Measurements from ENCODE around the gene PAK3.

The PAK3 gene

DNA sequence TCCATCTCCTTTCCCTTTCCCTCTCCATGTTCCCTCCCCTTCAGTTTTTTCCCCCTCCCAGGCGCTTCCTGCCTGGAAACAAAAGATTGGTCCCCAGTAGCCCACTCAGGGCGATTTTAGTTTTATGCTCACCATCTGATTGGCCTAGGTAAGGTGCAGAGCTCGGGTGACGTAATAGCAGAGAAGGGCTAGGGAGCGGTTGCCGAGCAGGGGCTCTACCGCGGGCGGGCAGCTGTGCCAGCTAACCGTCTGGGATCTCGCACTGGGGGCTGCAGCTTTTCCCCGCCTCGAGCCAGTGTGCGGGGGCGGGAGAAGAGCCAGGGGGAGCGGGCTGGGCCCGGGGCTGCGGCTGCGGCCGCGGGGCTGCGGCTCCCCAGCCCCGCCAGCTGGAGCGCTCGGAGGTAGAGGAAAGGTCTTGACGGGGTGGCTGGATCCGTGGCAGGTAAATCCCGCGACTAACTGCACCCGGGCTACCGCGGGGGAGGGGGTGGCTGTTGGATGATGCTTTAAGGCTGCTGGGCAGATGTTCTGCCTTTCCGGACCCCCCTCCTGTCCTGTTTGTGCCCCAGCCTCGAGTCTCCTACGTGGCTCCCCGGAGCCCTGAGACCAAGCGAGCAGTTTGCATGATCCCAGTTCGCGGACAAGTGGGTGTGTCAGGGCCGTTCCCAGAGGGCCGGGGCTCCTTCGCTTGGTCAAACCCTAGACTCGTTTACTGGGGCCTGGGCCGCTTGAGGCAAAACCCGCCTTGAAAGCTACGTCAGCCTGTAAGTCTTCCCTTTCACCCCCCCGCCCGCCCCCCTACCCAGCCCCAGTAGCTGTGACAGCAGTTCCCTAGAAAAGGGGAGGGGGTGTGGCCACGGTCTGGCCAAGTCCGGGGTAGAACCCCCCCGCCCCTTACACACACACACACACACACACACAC lies at the start of gene PAK3:
Gene PAK3, plus strand, starts transcription at position 218 of the 922 bp plus-strand sequence. CDS start 26,913 bp downstream, outside the sequence.
- DNase-seq = peak; percentile 68

- no peak for DNase-seq
Observed at GRCh38 chrX:111047575-111047974, 48.4 kb upstream of the PAK3 start.

DNA sequence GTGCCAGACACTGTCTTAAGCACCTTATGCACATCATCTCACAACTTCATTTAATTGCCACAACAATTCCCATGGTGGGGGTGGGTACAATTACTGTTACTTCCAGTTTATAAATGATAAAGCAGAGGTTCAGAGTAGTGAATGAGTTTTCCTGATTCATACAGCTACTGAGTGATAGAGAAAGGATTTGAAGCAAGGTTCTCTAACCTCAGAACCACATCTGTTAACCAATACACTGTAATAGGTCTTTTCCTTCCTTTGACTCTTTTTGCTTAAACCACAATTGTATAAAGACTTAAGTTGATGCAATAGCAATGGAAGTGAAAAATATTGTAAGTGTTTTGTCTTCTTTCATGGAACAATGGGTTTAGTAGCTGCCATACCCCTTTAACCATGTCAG lies 43.5 kb upstream of the PAK3 start:
- DNase-seq = no peak

DNA sequence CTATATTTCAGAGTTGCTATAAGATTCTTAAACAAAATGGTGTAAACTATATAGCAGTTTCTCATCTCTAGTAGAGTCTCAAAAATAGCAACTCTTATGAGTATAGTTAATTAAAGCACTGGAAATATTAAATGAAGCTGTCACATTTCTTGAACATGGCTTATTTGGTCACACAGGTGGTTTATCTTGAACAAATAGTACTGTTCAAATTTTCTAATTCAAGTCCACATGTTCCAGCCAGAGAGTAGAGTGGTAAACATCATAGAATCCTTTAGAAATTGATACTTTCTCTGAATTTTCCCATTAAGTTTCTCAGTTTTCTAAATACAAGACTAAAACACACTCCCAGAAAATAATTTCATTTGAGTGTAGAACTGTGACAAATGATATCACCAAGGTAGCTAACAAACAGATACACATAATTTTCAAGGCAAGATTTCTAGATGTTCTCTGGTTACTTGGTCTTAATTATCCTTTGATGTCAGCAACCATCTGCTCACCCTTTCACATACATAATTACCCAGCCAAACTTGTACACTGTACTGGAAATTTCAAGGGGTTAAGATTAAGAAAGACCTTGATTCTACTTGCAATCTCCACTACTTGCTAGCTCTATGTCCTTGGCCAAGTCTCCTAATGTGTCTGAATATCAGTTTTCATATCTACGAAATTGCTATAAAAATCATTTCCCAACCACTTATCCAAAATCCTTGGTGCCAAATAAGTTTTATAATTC lies 24.3 kb upstream of the PAK3 start:
- DNase-seq = no peak

GRCh38 chrX:111083081-111083480 lies 12.9 kb upstream of the PAK3 start:
- DNase-seq = no peak

GRCh38 chrX:111086591-111087006 lies 9.4 kb upstream of the PAK3 start:
- DNase-seq = peak; percentile 20

GRCh38 chrX:111088628-111089027 lies 7.4 kb upstream of the PAK3 start:
- DNase-seq = no peak

GRCh38 chrX:111090458-111090857 lies 5.5 kb upstream of the PAK3 start:
- DNase-seq = no peak

- DNase-seq = no peak
Observed at GRCh38 chrX:111098874-111099273, 2.9 kb downstream of the PAK3 start.

DNA sequence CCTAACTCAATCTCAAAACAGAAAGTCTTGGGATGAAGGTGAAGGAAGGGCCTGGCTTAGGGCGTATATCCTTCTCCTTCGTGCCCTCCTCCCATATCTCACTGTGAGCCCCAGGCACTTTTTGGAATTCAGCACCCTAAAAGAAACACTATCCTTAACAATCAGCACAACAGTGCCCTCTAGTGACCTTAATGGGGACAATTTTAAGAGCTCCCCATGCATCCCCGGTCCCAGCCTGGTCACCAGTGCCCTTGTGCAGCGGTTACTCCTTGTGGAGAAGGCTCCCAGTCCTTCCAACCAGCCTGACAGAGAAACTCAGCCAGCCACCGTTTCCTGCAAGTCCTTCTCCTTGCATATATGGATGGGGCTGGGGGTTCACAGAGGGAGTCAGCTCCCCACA lies 4.2 kb downstream of the PAK3 start:
- DNase-seq = peak; percentile 15

DNA sequence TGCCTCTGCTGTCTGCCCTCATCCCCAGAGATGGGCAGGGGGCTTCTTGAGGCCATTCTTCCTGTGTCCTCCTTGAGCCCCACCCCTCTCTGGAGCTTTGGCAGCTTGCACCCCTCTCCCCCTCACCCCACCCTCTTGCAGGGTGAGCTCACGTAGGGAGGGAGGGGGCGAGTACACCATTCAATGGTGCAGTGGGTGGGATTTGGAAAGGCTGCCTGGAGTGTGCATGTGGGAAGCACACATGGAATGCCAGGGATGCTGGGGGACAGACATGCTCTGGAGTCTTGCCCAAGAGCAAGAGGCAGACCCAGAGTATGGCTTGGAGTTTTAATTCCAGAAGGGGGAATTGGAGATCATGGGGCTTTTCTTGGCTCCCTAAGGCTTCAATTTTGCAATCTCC lies 5.6 kb downstream of the PAK3 start:
- no peak for DNase-seq

- DNase-seq = no peak
Observed at GRCh38 chrX:111102636-111103035, 6.6 kb downstream of the PAK3 start.

DNA sequence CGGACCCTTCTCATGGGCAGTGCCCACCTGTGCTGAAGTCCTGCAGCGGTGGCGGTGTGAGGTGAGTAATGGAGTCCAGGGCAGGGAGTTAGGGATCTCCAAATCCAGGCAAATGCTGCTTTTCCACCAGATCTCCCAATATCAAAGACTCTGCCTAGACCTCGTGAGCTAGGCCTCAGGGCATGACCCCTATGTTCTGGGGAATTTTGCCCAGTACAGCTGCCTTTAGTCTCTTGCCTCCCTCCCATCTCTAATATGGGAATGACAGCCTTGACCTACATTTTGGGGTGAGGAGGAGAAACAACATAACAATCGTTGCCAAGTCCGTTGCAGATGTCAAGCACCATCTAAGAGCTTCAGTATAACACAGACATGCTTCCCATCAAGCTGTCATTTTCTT lies 7.3 kb downstream of the PAK3 start:
- no peak for DNase-seq

GRCh38 chrX:111110098-111110775 lies 14.2 kb downstream of the PAK3 start:
- no peak for DNase-seq

GRCh38 chrX:111114806-111115205 lies 18.8 kb downstream of the PAK3 start:
- no peak for DNase-seq

GRCh38 chrX:111116666-111117065 lies 20.7 kb downstream of the PAK3 start:
- no peak for DNase-seq

DNA sequence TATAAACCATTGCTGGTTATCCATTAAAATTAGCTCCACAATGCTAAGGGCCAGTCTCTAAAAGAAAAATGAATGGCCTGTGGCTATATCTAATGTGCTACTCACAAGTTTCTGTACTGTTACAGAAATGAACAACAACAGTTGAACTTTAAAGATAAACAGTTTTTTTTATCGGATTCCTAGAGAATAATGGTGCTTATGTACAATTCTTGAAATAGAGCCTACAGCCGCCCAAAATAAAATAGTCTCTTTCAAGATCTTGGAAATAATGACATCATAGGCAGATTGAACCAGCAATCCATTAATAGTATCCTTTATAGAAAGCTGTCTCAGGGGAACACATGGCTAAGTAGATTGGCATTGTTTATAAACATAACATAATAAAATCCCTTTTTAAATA lies 23.4 kb downstream of the PAK3 start:
- no peak for DNase-seq

GRCh38 chrX:111123125-111123524 lies 27.1 kb downstream of the PAK3 start:
- no peak for DNase-seq

GRCh38 chrX:111123606-111124179 lies 27.7 kb downstream of the PAK3 start:
- DNase-seq = no peak

- no peak for DNase-seq
Observed at GRCh38 chrX:111124418-111124817, 28.4 kb downstream of the PAK3 start.

GRCh38 chrX:111127038-111127437 lies 31.0 kb downstream of the PAK3 start:
- no peak for DNase-seq

DNA sequence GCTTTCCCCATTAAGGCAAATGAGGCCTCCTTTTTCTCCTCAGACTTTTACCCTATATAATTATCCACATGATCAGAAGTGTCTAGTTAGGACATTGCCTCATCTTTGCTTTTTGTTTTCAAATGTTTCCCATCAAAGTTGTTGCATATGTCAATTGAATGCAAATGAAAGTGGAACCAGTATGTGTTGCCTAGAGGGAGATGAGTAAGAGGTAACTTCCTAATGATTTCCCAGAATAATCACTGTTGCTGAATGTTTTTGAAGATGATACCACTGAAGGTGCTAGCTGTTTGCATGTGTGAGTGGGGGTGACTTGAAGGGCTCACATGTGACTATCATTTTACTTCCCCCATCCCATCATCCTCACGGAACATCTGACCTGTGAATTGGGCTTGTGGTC lies 33.9 kb downstream of the PAK3 start:
- no peak for DNase-seq

DNA sequence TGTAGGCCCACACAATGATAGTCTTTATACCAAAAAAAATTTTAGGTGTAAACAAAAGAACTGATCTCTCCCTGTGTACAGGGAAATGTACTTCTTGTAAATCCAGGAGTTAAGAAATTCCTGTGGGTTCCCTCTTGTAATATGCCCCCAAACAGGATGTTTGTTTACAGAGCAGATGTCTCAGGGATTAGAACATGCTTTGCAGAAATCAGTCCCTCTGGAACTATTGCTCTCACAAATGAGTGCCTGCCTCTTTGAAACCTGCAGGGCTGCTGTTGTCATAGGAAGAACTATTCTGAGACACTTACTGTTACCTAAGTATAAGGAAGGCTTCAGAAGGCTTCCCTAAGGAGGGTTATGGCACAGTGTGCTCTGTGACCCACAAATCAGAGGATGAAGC lies 35.6 kb downstream of the PAK3 start:
- no peak for DNase-seq
